DMS53 treated with DMSO at 0.1 percent for 48 hours (cell line): Measurements from ENCODE around the gene MPL.

ENCODE experiments used
- DNase-seq: peaks from one replicate; lab custom pipeline; 2025; ENCODE audit not compliant: unreplicated experiment; lab: John Stamatoyannopoulos, UW

Gene MPL

DNA sequence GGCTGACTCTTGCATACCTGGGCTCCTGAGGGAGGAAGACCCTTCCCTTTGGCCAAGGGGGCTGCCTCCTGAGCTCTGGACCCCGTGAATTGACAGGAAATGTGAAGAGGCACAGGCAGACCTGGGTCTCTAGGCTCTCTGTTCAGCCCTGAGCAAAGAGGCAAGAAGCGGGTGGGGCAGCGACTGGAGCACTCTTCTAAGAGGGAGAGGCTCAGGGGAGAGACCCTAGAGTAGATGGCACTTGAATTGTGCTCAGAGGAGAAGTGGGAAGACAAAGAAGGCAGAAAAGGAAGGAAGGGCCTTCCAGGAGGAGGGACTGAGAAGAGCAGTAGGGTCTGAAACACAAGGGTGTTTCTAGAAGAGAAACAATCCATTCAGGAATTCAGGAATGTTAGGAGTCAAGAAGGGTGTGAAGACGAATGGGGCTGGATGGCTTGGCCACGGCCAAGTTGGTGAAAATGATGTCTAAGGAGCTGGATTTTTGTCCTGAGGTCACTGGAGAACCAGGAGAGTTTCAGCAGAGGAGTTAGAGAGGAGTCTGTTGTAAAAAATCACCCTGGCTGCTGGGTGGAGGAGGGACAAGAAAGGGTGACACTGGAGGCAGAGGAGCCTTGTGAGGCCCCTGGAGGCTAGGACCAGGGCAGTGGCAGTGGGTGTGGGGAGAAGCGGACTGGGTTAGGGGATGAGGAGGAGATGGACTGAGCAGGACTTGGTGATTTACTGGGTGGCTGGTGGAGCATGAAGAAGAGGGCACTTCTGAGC is 31.5 kb upstream of the MPL start:
- DNase-seq, result no peak

DNA sequence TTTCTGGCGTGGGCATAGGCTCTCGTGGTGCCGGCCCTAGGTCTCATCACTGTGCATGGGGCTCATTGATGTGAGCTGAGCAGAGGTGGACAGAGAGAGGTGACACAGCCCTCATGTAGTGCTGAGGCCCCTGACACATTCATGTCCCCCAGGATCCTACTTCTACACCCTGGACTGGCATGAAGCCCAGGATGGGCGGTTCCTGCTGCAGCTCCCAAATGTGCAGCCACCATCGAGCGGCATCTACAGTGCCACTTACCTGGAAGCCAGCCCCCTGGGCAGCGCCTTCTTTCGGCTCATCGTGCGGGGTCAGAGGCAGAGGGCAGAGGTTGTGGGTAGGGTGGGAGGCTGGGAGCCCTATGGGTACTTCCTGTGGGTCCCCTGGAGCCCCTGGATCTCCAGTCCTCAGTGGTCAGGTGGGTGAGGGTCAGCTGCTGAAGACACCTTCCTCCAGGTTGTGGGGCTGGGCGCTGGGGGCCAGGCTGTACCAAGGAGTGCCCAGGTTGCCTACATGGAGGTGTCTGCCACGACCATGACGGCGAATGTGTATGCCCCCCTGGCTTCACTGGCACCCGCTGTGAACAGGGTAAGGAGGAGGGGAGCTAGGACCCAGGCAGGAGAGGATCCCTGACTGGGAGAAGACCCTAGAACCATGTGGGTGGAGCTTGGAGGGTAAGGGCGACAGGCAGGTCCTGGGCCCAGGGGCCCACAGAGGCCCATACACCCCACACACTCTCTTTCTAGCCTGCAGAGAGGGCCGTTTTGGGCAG is 30.7 kb upstream of the MPL start:
- DNase-seq, result no peak

DNA sequence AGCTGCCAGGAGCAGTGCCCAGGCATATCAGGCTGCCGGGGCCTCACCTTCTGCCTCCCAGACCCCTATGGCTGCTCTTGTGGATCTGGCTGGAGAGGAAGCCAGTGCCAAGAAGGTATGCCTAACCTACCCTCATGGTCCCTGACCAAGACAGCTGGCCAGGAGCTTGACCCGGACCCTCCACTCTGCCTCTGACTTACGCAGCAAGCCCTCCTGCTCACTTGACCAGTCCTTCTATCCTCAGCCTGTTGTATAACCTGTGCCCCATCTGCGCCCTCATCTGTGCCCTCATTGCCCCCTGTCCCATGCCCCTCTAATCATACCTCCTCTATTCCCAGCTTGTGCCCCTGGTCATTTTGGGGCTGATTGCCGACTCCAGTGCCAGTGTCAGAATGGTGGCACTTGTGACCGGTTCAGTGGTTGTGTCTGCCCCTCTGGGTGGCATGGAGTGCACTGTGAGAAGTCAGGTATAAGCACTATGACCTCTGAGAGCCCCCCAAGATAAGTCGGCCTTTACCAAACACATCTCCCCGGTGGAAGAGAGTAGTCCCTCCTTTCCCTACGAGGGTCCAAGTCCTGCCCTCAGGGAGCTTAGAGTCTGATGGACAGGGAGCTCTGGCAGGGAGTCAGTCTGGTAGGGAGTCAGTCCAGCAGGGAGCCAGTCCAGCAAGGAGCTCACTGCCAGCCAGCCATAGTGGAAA is 30.0 kb upstream of the MPL start:
- DNase-seq, result no peak

DNA sequence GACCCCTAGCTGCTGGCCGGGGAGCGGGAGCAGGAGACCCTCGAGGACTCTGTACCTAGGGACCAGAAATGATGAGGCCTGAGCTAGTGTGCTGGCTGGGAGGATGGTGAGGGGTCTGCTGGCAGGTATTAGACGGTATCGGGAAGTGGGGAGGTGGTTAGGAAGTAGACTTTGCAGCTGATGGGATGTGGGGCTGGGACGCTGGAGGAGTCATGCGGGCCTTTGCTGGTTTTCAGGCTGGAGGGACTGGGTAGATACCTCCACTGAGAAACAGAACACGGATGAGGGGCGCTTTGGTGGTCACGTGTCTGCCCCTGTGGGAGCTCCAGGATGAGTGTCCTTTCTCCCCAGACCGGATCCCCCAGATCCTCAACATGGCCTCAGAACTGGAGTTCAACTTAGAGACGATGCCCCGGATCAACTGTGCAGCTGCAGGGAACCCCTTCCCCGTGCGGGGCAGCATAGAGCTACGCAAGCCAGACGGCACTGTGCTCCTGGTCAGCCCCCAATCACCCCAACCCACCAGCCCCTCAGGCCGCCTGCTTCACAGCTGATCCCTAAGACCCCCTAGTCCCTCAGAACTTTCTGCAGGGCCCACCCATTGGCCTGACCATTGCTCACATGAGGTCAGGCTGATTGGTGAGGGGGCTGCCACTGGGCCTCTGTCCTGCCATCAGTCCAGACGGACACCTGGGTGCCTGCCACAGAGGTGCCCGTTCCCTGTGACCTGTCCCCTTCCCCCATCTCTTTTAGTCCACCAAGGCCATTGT is 28.8 kb upstream of the MPL start:
- no peak for DNase-seq

DNA sequence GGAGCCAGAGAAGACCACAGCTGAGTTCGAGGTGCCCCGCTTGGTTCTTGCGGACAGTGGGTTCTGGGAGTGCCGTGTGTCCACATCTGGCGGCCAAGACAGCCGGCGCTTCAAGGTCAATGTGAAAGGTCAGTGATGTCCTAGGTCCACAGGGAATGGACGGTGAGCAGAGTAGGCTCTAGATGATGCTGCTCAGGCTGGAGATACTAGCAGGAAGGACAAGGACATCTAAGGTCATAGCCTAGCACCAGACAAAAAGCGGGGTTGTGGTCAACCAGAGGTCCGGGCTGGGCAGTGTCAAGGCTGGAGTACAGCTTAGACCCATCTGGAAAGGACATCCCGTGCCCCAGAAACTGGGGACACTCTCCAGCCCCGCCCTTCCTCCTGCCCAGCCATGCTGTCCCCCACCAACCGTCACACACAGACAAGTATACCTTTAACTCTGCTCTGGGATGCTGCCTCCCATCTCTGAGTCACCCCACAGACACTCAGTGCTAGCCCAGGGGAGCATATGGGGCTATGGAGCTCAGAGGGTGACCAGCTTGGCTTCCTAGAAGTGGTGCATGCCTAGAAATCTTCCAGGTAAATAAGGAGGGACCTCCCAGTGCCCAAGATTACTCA is 28.1 kb upstream of the MPL start:
- DNase-seq, result no peak

DNA sequence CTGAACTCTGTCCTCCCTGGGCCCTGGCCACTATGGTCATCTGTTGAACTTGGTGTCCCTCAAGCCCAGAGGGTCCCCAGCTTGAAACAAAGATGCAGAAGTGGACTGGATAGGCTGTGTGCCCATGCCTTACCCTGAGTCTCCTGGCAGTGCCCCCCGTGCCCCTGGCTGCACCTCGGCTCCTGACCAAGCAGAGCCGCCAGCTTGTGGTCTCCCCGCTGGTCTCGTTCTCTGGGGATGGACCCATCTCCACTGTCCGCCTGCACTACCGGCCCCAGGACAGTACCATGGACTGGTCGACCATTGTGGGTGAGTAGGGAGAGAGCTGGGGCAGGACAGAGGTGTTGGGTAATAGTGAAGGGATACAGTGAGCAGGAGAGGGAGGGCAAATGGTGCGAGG is 26.1 kb upstream of the MPL start:
- no peak for DNase-seq

DNA sequence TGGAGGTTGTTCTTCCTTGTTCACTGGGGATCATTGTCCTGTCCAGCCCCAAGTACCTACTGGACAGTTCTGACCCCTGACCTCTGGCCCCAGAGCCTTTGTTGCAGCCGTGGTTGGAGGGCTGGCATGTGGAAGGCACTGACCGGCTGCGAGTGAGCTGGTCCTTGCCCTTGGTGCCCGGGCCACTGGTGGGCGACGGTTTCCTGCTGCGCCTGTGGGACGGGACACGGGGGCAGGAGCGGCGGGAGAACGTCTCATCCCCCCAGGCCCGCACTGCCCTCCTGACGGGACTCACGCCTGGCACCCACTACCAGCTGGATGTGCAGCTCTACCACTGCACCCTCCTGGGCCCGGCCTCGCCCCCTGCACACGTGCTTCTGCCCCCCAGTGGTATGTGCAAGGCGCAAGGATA is 25.4 kb upstream of the MPL start:
- DNase-seq, result no peak

DNA sequence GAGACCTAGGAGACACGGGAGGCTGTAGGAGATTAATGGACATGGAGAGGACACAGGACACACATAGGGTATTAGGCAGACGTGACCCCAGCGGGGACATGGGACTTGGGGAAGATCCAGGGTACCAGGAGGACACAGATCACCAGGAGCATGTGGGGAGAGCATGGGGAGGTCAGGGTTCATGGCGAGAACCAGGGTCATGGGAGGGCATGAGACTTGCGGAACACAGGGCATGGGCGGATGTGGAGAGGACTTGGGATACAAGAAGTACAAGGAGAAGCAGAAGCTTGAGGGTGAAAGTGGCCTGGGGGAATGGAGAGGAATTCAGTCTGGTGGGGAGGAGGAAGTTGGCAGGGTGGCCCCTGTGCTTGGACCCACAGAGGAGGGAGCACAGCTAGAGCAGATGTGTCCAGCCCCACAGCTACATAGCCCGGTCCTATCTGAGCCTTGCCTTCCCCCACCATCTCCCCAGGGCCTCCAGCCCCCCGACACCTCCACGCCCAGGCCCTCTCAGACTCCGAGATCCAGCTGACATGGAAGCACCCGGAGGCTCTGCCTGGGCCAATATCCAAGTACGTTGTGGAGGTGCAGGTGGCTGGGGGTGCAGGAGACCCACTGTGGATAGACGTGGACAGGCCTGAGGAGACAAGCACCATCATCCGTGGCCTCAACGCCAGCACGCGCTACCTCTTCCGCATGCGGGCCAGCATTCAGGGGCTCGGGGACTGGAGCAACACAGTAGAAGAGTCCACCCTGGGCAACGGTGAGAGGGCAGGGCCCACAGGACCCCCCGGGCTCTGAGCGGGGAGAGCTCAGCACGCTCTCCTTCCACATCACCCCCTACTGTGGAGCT is 24.7 kb upstream of the MPL start:
- no peak for DNase-seq

DNA sequence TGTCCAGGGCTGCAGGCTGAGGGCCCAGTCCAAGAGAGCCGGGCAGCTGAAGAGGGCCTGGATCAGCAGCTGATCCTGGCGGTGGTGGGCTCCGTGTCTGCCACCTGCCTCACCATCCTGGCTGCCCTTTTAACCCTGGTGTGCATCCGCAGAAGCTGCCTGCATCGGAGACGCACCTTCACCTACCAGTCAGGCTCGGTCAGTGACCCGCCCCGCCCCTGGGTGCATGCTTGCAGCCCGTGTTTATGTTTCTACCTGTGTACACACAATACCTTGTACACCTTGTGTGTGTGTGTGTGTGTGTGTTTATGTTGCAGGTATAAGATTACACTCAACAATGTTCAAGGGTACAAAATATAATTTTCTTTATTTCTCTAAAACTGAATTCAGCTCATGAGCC is 23.8 kb upstream of the MPL start:
- no peak for DNase-seq

DNA sequence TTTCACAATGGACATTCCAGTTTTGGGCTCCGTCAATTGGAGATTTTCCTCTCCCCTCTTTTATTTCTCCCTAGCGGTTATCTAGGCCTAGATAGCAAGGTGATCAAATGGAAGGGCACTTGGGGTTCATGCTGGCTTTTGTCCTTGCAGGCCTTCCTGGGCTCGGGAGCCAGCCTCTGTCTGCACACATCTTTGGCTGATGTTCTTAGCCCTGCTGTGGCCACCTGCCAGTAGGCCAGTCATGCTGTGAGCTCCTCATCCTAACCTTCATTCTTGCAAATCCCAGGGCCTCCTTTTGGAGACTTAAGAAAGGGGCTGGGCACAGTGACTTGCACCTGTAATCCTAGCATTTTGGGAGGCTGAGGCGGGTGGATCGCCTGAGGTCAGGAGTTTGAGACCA is 23.4 kb upstream of the MPL start:
- no peak for DNase-seq

DNA sequence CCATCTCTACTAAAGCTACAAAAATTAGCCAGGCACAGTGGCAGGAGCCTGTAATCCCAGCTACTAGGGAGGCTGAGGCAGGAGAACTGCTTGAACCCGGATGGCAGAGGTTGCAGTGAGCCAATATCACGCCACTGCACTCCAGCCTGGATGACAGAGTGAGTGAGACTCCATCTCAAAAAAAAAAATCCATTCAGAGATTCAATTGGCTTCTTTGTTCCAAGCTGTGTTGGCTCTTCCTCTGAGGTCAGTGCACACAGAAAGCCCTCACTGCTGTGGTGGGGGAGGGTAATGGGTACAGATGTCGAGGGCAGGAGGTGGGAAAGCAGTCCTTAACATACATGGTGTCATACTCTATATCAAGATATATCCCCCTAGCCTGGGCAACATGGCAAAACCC is 22.1 kb upstream of the MPL start:
- DNase-seq, result no peak

DNA sequence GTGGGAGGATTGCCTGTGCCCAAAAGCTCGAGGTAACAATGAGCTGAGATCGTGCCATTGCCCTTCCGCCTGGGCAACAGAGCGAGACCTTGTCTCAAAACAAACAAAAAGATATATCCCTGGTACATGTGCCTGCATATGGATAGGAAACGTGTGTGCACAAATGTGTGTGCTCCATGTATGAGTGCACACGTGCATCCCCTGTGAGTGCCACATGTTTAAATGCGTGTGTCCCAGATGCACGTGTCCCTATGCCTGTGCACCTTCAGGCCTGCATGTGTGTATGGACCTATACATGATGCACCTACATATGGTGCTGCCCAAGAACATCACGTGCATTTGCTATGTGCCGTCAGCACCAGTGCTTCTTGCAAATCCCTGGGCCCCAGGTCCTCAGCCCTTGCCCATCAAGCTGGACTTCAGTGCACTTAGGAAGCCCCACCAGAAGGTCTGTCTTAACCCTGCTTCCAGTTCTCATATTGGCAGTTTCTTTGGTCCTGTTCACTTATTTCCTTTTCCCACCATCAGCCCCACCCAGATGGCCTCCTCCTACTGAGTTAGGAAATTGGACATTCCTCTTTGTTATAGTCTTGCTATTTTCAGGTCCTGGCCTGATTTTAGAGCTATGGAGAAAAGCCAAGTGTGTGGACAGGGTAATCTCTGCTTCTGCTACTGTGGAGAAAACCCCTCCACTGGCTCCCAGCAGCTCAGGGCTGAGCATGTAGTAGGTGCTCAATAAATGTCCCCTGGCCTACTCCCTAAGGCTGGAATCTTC is 21.5 kb upstream of the MPL start:
- DNase-seq, result no peak

DNA sequence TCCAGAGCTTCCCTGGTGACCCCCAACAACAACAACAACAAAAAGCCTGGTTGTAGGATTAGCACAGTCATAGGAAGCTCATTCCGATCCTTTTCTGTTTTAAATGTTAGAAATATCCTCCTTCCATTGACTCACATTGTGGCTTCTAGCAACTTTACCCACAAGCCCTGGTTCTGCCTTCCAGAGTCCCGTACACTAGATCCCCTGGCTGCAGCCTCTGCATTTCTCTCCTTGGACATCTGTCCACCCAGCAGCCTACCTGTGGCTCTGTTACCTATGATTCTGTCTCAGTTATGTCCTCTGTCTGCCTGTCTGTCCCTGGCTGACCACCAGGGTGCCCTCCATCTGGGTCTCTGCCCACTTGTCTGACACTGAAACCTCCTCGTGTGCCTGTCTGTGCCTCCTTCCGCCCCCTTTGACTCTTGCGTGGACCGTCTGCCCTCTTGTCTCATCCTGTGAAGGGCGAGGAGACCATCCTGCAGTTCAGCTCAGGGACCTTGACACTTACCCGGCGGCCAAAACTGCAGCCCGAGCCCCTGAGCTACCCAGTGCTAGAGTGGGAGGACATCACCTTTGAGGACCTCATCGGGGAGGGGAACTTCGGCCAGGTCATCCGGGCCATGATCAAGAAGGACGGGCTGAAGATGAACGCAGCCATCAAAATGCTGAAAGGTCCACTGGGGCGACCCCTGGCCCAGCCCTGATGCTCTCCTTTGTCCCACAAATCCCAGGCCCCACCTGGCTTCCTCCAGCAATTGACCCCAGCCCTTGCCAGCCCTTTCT is 20.7 kb upstream of the MPL start:
- no peak for DNase-seq

DNA sequence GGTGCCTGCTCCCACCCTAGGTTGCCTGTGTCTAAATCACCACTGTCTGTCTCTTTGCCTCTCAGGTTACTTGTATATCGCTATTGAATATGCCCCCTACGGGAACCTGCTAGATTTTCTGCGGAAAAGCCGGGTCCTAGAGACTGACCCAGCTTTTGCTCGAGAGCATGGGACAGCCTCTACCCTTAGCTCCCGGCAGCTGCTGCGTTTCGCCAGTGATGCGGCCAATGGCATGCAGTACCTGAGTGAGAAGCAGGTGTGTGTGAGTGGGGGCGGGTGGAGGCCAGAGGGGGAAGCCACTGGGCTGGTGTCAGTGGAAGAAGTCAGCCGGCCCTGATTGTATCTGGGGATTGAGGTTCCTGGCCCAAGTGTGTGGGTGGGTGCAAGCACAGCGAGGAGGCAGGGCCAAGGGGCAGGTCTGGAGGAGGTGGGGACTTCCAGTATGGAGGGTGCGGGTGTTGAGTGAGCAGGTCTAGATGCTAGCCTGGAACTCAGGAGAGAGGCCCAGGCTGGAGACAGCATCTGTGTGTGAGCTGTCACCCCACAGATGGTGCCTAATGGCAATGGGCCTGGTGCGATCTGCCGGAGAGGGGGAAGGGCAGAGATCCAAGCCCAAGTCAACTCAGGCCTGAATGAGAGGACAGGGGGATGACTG is 19.7 kb upstream of the MPL start:
- DNase-seq, result no peak

DNA sequence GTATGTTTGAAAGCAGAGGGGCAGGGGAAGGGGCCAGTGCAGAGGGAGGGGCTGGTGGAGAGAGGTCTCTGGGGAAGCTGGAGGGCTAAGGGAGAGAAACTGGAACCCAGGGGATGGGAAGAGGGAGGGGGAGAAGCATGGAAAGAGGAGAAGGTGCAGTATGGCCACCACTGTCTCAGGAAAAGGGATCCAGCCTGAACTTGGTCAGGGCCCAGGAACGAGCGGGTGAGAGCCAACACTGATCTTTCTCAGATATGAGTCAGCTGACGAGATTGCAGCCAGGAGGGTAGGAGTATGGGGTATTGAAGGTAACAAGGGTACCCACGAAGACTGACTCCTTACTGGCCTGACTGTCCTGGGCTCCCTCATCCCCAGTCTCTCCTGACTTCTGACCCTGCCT is 18.8 kb upstream of the MPL start:
- DNase-seq, result no peak

DNA sequence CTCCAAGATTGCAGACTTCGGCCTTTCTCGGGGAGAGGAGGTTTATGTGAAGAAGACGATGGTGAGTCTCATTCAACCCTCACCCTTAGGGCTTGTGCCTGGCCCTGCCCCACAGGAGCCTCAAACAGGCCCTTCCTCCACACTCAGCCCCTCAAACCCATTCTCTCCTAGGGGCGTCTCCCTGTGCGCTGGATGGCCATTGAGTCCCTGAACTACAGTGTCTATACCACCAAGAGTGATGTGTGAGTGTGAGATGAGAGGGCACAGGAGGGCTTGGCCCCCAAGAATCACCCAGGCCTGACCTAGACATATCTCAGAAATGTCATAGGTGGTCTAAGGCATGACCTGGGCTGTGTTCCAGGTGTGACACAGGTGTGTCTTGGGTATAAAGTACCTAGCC is 18.3 kb upstream of the MPL start:
- no peak for DNase-seq

DNA sequence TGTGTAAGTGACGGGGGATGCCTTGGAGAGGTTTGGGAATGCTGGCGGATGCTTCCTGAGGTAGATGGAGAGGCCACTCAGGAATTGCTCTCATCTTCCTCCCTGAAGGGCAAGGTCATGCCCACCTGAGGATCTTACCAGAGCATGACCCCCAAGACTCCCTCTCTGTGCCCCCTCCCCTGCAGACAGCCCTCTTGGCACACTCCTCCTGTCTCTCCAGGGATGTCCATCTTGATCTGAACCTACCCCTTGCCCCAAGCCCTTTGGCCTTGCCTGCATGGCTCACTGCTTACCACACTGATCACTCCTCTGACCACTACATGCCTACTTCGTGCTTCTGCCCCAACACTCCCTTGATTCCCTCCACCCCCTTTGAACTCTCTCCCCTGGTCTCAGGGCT is 17.9 kb upstream of the MPL start:
- DNase-seq, result no peak

DNA sequence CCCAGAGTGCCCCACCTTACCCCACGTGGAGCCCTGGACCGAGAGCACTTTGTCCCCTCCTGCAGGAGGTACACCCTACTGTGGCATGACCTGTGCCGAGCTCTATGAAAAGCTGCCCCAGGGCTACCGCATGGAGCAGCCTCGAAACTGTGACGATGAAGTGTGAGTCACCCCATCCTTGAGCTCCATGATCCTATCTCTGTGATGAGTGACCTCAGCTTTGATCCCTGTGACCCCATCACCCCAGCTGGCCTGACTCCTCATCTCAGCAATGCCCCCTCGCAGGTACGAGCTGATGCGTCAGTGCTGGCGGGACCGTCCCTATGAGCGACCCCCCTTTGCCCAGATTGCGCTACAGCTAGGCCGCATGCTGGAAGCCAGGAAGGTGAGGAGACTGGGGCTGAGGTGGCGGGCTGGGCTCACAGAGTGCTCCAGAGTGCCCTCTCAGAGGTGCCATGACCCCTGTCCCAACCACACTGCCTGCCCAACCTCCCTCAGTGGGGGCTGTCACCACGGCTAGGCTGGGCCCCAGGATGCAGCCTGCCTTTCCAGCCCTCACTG is 16.2 kb upstream of the MPL start:
- no peak for DNase-seq
